ENCODE data around the gene CNBD2.

DNA sequence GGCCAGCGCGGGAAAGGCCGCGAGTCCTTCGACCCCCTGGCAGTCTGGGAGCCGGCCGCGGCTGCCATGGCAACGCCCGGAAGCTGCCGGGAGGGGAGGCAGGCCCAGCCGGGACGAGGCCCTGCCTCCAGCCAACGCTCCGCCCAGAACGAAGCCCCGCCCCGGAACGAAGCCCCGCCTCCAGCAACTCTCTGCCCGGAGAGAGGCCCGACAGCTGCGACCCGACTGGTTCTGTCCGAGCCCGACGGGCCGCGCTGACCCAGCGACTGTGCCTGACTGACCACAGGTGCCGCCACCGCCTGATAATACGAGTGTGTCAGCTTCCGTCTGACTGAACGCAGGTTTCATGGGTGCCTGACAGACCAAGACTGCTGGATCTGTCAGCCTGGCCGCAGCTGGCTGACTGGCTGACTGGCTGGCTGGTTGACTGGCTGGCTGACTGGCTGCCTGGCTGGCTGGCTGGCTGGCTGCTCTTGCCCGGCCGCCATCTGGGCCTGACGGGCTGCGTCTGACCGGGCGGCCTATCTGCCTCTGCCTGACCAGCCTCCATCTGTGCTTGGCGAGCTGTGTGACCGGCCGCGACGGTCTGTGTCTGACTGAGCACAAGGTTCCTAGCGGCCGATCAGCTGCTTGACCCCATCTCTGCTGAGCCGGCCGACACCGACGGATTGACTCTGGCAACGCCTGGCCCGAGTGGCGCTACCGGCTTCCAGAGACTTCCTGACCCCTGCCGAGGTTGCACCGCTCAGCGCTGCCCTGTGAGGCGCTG lies 96.5 kb downstream of the CNBD2 start:
- TF ChIP-seq, protein P1, sequence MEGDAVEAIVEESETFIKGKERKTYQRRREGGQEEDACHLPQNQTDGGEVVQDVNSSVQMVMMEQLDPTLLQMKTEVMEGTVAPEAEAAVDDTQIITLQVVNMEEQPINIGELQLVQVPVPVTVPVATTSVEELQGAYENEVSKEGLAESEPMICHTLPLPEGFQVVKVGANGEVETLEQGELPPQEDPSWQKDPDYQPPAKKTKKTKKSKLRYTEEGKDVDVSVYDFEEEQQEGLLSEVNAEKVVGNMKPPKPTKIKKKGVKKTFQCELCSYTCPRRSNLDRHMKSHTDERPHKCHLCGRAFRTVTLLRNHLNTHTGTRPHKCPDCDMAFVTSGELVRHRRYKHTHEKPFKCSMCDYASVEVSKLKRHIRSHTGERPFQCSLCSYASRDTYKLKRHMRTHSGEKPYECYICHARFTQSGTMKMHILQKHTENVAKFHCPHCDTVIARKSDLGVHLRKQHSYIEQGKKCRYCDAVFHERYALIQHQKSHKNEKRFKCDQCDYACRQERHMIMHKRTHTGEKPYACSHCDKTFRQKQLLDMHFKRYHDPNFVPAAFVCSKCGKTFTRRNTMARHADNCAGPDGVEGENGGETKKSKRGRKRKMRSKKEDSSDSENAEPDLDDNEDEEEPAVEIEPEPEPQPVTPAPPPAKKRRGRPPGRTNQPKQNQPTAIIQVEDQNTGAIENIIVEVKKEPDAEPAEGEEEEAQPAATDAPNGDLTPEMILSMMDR (IDR thresholded peaks at IDR 0.05; ENCODE audit: low read depth, low read length, missing input control) = no peak
- TF ChIP-seq HNF4G (IDR thresholded peaks at IDR 0.05) (no peak), SP1 (IDR thresholded peaks at IDR 0.05) (no peak), TAF1 (conservative IDR thresholded peaks at IDR 0.05) (peak; percentile 63), JUND (IDR thresholded peaks at IDR 0.05) (no peak), RAD21 (IDR thresholded peaks at IDR 0.05) (peak in 1 of 2 donors; percentile 31), EGR1 (IDR thresholded peaks at IDR 0.05; ENCODE audit: low read depth in 2 of 2) (no peak), FOXA1 (IDR thresholded peaks at IDR 0.05) (no peak), GABPA (IDR thresholded peaks at IDR 0.05 in 1 of 2, conservative IDR thresholded peaks at IDR 0.05 in 1 of 2) (peak in 1 of 2 donors; percentile 74)
- TF ChIP-seq, protein P2, sequence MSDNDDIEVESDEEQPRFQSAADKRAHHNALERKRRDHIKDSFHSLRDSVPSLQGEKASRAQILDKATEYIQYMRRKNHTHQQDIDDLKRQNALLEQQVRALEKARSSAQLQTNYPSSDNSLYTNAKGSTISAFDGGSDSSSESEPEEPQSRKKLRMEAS (IDR thresholded peaks at IDR 0.05) = no peak
- TF ChIP-seq, protein P3, sequence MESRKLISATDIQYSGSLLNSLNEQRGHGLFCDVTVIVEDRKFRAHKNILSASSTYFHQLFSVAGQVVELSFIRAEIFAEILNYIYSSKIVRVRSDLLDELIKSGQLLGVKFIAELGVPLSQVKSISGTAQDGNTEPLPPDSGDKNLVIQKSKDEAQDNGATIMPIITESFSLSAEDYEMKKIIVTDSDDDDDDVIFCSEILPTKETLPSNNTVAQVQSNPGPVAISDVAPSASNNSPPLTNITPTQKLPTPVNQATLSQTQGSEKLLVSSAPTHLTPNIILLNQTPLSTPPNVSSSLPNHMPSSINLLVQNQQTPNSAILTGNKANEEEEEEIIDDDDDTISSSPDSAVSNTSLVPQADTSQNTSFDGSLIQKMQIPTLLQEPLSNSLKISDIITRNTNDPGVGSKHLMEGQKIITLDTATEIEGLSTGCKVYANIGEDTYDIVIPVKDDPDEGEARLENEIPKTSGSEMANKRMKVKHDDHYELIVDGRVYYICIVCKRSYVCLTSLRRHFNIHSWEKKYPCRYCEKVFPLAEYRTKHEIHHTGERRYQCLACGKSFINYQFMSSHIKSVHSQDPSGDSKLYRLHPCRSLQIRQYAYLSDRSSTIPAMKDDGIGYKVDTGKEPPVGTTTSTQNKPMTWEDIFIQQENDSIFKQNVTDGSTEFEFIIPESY (IDR thresholded peaks at IDR 0.05) = no peak
- TF ChIP-seq, protein P4, sequence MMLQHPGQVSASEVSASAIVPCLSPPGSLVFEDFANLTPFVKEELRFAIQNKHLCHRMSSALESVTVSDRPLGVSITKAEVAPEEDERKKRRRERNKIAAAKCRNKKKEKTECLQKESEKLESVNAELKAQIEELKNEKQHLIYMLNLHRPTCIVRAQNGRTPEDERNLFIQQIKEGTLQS (IDR thresholded peaks at IDR 0.05) = no peak
- TF ChIP-seq, protein P5, sequence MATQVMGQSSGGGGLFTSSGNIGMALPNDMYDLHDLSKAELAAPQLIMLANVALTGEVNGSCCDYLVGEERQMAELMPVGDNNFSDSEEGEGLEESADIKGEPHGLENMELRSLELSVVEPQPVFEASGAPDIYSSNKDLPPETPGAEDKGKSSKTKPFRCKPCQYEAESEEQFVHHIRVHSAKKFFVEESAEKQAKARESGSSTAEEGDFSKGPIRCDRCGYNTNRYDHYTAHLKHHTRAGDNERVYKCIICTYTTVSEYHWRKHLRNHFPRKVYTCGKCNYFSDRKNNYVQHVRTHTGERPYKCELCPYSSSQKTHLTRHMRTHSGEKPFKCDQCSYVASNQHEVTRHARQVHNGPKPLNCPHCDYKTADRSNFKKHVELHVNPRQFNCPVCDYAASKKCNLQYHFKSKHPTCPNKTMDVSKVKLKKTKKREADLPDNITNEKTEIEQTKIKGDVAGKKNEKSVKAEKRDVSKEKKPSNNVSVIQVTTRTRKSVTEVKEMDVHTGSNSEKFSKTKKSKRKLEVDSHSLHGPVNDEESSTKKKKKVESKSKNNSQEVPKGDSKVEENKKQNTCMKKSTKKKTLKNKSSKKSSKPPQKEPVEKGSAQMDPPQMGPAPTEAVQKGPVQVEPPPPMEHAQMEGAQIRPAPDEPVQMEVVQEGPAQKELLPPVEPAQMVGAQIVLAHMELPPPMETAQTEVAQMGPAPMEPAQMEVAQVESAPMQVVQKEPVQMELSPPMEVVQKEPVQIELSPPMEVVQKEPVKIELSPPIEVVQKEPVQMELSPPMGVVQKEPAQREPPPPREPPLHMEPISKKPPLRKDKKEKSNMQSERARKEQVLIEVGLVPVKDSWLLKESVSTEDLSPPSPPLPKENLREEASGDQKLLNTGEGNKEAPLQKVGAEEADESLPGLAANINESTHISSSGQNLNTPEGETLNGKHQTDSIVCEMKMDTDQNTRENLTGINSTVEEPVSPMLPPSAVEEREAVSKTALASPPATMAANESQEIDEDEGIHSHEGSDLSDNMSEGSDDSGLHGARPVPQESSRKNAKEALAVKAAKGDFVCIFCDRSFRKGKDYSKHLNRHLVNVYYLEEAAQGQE (IDR thresholded peaks at IDR 0.05) = peak; percentile 66
